HG03135 (cell line): Measurements from ENCODE around the gene SLC2A6.

Source experiments
- ATAC-seq: cut with Tn5 transposase; IDR thresholded peaks from one replicate; pipeline ENCODE4 v1.9.1; 2021; ENCODE audit warnings: mild to moderate bottlenecking, moderate library complexity; ENCODE audit not compliant: unreplicated experiment

Gene SLC2A6

GRCh38 chr9:133499132-133499891 lies 20.4 kb upstream of the SLC2A6 start:
- no peak for ATAC-seq

DNA sequence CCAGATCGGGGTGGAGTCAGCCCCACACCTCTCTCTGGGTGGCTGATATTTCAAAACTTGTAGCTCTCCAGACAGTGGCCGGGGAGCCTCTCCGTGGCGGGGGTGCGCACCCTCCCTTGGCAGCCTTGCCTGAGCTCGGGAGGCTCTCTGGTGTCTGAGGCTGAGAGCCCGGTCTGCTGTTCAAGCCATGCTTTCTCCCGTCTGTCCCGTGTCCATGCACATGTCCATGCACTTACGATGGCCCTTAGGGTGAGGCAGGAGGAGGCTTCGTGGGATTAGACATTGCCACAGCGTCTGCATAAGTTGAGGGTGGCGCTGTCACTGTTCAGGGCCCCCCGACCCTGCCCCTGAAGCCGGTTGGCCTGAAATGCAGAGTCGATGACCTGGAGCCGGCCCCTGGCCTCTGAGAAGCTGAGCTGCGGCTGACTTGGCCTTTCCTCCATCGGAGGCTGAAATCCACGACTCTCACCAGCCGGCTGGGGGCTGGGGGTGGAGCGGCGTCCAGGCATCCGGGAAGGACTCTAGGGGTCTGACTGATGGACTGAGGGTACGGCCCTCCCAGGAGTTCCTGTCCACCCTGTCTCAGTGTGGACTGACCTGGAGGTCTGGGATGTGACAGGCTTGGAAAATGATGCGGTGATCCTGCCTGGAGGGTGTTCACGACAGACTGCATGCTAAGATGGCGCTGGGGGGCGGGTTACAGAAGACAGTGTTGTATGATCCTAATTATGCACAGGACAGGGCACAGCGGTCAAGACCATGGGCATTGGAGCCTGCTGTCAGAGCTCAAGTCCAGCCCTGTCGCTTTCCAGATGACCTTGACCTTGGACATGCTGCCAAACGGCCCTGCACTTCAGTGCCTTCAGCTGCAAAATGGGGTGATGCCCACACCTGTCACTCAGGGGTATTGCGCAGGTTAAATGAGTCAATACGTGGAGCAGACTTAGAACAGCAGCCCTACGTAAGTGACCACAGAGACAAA lies 18.3 kb upstream of the SLC2A6 start:
- no peak for ATAC-seq

GRCh38 chr9:133495327-133496293 lies 16.7 kb upstream of the SLC2A6 start:
- no peak for ATAC-seq

DNA sequence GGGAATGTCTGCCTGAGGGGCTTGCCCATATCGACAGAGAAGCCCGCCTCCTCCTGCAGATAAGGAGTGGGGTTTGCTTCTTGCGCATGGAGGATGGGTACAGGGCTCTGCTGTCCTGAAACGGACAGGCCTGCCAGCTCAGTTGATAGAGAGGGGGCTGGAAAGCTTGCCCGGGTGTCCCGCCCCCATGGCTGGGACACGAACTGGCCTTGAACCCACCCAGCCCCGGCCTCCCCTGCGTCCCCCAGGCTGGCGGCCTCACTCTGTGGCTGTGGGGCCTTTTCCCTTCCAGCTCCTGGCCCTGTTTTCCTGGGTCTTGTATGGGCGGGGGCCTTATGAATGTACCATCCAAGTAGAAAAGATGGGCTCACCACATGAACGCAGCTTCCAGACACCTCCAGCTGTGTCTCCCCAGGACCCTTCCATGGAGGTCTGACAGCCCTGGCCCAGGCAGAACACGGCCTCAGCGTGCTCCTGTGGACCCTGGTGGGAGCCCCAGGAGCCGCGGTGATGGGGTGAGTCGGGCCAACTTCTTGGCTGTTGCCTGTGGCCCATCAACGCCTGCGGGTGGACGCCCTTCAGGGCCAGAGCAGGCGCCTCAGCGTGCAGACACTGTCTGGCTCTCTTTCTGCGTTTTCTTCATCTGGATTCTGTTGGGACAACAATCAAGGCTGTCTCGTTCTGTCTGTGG lies 15.9 kb upstream of the SLC2A6 start:
- ATAC-seq: no peak

DNA sequence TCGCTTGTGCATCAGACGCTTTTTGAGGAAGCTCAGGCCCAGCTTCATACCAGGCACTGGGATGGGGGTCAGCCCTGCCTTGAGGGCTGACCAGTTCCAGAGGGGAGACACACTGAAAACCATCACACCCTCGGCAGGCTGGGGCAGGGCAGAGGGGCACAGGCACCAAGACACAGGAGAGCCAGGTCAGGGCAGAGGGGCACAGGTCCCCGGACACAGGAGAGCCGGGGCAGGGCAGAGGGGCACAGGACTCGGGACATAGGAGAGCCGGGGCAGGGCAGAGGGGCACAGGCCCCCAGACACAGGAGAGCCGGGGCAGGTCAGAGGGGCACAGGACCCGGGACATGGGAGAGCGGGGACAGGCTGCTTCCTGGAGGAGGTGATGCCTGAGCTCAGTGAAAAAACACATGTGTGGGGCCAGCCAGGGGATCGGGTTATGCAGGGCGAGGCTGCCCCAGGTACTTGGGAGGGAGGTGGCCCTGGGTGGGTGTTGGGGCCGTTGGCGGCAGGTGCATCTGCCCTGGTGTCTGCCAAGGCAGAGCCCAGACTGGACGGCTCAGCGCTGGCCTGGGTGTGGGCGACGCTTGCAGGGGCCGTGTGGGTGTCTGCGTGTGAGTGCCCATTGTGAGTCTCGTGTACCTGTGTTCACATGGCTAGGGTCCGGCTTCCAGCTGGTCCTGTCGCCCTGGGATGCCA lies 15.1 kb upstream of the SLC2A6 start:
- no peak for ATAC-seq

- ATAC-seq: no peak
These were observed 14.5 kb upstream of the SLC2A6 start for GRCh38 chr9:133493428-133493827.

- no peak for ATAC-seq
These were observed 13.4 kb upstream of the SLC2A6 start for GRCh38 chr9:133492061-133493021.

DNA sequence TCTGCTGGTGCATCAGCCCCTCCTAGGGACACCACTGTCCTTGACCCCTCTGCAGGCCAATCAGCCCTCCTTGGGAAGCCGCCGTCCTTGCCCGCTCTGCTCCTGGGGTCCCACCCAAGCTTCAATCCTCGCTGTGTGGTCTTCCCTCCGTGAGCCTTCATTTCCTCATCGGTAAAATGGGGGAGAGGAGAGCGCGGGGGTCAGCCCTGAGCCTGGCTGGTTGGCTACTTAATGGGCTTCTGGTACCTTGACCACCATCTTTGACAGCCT lies 12.7 kb upstream of the SLC2A6 start:
- no peak for ATAC-seq

DNA sequence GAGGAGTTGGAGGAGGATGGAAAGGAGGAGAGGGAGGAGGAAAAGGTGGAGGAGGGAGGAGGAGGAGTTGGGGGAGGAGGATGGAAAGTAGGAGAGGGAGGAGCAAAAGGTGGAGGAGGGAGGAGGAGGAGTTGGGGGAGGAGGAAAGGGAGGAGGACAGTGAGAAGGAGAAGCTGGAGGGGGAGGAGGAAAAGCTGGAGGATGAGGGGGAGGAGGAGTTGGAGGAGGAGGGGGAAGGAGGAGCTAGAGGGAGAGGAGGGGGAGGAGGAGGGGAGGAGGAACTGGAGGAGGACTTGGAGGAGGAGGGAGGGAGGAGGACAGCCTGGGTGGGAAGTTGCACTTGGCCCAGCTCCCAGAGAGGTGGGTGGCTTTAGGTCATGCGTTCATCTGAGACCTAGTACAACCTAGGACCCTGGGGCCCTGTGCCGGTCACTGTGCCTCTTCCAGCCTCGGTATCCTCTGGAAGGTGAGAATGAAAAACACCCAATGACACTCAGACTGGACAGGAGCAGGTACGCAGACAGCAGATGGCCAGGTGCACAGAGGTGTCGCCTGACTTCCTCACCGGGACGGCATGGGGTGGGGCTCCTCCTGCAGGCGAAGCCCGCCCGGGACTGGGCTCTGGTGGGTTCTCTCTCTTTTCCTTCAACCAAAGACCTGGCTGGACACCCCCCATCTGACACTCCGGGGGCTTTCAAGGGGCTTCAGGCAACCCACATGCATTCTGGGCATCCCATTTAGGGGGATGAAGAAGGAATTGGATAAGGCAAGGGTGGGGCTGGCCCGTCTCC lies 12.2 kb upstream of the SLC2A6 start:
- ATAC-seq: no peak

- no peak for ATAC-seq
These were observed 11.3 kb upstream of the SLC2A6 start for GRCh38 chr9:133490201-133490681.

DNA sequence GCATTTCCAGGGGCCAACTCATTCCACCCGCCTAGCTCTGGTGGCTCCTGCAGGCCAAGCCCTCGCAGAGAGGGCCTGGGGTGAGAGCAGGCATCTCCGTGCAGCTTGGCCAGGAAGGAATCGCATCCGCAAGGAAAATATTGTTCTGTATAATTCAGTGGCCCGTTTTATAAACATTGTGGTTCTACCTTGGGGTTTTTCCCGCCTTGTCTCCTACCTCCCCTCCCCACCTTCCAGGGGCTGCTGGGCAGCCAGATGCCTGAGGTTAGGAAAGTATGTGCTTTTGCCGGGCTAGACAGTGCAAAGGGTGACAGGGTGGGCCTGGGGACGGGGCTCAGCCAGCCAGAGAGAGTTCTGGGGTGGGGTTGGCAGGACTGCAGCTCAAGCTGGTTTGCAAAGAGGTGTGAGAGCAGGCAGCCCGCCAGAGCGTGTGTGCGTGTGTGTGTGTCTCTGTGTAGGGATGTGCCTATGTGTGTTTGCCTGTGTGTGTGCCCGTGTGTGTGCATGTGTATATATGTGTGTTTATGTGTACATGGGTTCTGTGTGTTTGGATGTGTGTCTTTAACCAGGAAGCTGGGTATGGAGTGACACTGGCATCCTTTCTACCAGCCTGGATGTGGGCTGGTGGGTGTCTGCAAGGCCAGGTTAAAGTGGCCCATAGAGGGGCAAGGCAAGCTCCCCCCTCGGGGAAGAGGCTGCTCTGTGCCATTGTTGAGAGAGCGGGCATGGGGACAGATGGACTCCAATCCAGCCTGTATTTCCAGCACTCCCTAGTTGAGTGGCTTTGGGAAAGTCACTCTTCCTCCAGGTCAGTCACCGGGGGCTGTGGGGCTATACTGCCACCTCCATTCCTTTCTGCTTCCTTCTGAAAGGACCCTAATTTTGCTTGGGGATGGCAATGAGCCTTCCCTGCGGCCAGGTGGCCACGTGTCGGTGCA lies 10.6 kb upstream of the SLC2A6 start:
- ATAC-seq: no peak

GRCh38 chr9:133488686-133489252 lies 9.9 kb upstream of the SLC2A6 start:
- ATAC-seq: no peak

DNA sequence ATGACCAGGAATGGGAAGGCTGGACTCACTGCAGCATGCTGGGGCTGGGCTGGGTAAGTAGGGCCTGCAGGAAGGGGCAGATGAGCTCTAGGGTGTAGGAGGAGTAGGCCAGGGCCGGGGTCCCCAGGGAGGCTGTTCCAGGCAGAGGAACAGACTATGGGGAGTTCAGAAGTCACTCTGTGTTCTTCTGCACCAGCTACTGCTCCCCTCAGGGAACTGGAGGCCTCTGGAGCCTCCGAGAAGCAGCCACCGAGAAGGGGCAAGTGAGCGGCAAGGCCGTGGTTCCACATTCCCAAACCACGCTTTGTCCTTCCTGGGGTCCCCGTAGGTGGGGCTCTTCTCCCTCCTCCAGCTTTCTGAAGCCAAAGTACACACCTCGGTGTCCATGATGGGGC lies 8.4 kb upstream of the SLC2A6 start:
- no peak for ATAC-seq

GRCh38 chr9:133485531-133486260 lies 6.8 kb upstream of the SLC2A6 start:
- no peak for ATAC-seq

DNA sequence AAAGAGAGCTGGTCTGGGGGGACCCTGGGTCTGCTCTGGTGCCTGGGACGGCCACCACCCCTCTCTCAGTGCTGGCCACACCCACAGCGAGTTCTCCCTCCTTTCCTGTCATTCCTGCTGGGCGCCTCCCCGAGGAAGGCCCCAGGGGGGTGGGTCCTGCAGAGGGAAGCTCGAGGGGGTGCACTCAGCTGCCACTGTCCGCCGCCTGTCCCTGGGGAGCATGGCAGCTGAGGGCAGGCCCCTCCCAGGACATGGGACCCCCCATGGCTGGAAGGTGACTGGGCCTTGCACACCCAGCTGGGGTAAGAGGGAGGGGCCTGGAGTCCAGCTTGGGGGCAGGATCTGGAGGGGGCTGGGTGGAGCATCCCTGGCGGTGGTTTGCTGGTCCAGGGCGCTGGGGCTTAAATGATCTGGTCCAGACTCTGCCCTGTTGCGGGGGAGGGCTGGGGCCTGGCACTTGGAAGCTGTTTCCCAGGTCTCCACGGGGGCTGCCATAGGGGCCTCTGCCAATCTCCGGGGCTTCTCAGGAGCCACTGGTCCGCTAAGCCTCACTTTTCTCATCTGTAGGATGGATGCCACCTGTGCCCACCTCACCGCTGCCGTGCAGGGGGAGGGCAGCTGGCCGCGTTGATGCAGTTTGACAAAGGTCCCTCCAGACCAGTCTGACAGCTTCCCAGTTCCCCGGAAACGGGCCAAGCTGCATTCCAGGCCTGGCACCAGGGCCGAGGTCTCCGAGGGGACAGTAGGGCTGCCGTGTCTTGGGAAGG lies 6.0 kb upstream of the SLC2A6 start:
- ATAC-seq: no peak
